HL-60 (cell line): ENCODE results near the gene RANBP3.

ENCODE experiments used
- GABPA ChIP-seq: IDR thresholded peaks from 2 replicates; pipeline ENCODE4 v1.6.1; 2012; ENCODE audit warnings: low read depth
- TF ChIP-seq, protein P1 (sequence below): IDR thresholded peaks from one replicate; pipeline ENCODE4 v1.5.1; 2011; ENCODE audit warnings: low read length, control low read depth, inconsistent platforms; ENCODE audit not compliant: insufficient read depth

DNA sequence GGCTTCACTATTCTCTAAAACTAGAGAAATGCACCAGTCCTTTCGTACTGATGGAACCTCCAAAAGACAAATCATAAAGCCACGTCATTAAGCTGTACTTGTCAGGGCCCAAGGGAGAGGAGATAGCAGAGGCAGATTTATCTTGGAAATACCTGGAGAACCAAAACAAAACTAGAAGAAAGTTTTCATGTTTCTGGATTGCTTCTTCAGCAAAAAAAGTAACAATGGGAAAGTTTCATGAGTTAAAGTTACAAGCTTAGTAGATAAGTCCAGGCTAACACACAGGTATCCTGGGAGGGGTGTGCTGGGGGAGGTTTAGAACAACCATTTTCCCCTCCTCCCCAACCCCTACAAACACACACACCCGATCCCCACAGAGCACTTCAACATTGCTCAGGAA lies 21.6 kb downstream of the RANBP3 start:
- TF ChIP-seq, protein P1, sequence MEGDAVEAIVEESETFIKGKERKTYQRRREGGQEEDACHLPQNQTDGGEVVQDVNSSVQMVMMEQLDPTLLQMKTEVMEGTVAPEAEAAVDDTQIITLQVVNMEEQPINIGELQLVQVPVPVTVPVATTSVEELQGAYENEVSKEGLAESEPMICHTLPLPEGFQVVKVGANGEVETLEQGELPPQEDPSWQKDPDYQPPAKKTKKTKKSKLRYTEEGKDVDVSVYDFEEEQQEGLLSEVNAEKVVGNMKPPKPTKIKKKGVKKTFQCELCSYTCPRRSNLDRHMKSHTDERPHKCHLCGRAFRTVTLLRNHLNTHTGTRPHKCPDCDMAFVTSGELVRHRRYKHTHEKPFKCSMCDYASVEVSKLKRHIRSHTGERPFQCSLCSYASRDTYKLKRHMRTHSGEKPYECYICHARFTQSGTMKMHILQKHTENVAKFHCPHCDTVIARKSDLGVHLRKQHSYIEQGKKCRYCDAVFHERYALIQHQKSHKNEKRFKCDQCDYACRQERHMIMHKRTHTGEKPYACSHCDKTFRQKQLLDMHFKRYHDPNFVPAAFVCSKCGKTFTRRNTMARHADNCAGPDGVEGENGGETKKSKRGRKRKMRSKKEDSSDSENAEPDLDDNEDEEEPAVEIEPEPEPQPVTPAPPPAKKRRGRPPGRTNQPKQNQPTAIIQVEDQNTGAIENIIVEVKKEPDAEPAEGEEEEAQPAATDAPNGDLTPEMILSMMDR = no peak
- TF ChIP-seq GABPA = no peak
